ENCODE measurements around the gene EPO. TPM values are rescaled to one million over a fixed set of nuclear protein-coding genes. Genes with fewer than 3 reads are reported as not detected.
"Not testable (repeated sequence)": the region's sequence is repeated elsewhere in the genome, so short reads cannot be mapped to it uniquely, and the experiment has no call there.

EPO gene
- total and polyA plus RNA-seq, 4 experiments from 2014 or later: not detected

- POLR2A ChIA-PET (ENCODE audit: partially characterized antibody): interaction anchor here (0.7 to 7.0 kb wide), 16 partner anchors 8 to 264 kb away, joined by 3 to 53 read pairs (median 6); partner anchors contain the start of genes FBXO24, GNB2, LRCH4 and MOSPD3
- Histone ChIP-seq H3K4me1 (ENCODE audit: insufficient read depth, low read length) (peaks cover 40% of the 10 kb centered on the region), H3K9me3 (ENCODE audit: control insufficient read depth in 1 of 2, low read length in 2 of 2) (no peaks in the 10 kb centered on the region)
These were observed 27.7 kb upstream of the EPO start for GRCh38 chr7:100692578-100692961.

GRCh38 chr7:100693312-100694097 lies 26.8 kb upstream of the EPO start:
- POLR2A ChIA-PET (ENCODE audit: partially characterized antibody): interaction anchor here (0.6 to 7.0 kb wide), 16 partner anchors 9 to 265 kb away, joined by 3 to 53 read pairs (median 6); partner anchors contain the start of genes FBXO24, LRCH4, MOSPD3 and POP7
- H3K27ac ChIP-seq (ENCODE audit: low read depth, low read length): peak overlapping the region; percentile 51
- Mint-ChIP-seq H3K36me3 (peaks cover 5 to 8% of the 10 kb centered on the region in 2 donors), H3K9me3 (no peaks in the 10 kb centered on the region), H3K27ac (peak overlapping the region; percentile 87 to 98 (median 92)), H3K4me3 (peak overlapping the region; percentile 88 to 96 (median 92)), H3K27me3 (no peaks in the 10 kb centered on the region), H3K4me1 (peaks cover 23 to 51% (median 35%) of the 10 kb centered on the region in 4 donors)
- peaks cover 40% of the 10 kb centered on the region for H3K4me1 ChIP-seq (ENCODE audit: insufficient read depth, low read length)
- intact Hi-C loops (cut with micrococcal nuclease): loop anchor here (1.0 to 5.0 kb wide), 3 partner anchors 12 to 211 kb away; partner anchors contain the start of genes NYAP1 and SLC12A9
- no peaks in the 10 kb centered on the region for H3K27me3 ChIP-seq (ENCODE audit: insufficient read depth, low read length)
- no peak for DNase-seq
- peaks cover 9% of the 10 kb centered on the region for H3K36me3 ChIP-seq (ENCODE audit: insufficient read depth, low read length)
- no peaks in the 10 kb centered on the region for H3K9me3 ChIP-seq (ENCODE audit: control insufficient read depth in 1 of 2, low read length in 2 of 2)
- peak overlapping the region; percentile 46 to 53 for H3K4me3 ChIP-seq (ENCODE audit: low read length in 2 of 2)
- CTCF ChIA-PET (ENCODE audit: partially characterized antibody): interaction anchor here (0.7 to 5.7 kb wide), 25 partner anchors 7 to 286 kb away, joined by 3 to 88 read pairs (median 12); partner anchors contain the start of genes FBXO24, LRCH4, MOSPD3 and PCOLCE

More at GRCh38 chr7:100692578-100692961, 27.7 kb upstream of the EPO start:
- H3K4me3 Mint-ChIP-seq: peak overlapping the region; percentile 88 to 96 (median 92)
- H3K9me3 Mint-ChIP-seq: no peaks in the 10 kb centered on the region
- Histone ChIP-seq H3K4me3 (ENCODE audit: low read length in 2 of 2) (peak overlapping the region in 1 of 2 donors; percentile 7), H3K27ac (ENCODE audit: low read depth, low read length) (no peak overlapping the region), H3K36me3 (ENCODE audit: insufficient read depth, low read length) (peaks cover 18% of the 10 kb centered on the region), H3K27me3 (ENCODE audit: insufficient read depth, low read length) (no peaks in the 10 kb centered on the region)
- intact Hi-C loops (cut with micrococcal nuclease): loop anchor here (5.0 kb wide), 1 partner anchor 160 kb away; the partner anchor contains the start of gene SLC12A9
- DNase-seq: no peak
- H3K36me3 Mint-ChIP-seq: peaks cover 5 to 10% of the 10 kb centered on the region in 2 donors
- H3K27ac Mint-ChIP-seq: peak overlapping the region; percentile 70 to 93 (median 92)
- H3K4me1 Mint-ChIP-seq: peaks cover 23 to 51% (median 36%) of the 10 kb centered on the region in 4 donors
- H3K27me3 Mint-ChIP-seq: no peaks in the 10 kb centered on the region
- CTCF ChIA-PET (ENCODE audit: partially characterized antibody): interaction anchor here (0.8 to 5.7 kb wide), 25 partner anchors 8 to 285 kb away, joined by 3 to 88 read pairs (median 10); partner anchors contain the start of genes FBXO24, LRCH4, MOSPD3 and PCOLCE

DNA sequence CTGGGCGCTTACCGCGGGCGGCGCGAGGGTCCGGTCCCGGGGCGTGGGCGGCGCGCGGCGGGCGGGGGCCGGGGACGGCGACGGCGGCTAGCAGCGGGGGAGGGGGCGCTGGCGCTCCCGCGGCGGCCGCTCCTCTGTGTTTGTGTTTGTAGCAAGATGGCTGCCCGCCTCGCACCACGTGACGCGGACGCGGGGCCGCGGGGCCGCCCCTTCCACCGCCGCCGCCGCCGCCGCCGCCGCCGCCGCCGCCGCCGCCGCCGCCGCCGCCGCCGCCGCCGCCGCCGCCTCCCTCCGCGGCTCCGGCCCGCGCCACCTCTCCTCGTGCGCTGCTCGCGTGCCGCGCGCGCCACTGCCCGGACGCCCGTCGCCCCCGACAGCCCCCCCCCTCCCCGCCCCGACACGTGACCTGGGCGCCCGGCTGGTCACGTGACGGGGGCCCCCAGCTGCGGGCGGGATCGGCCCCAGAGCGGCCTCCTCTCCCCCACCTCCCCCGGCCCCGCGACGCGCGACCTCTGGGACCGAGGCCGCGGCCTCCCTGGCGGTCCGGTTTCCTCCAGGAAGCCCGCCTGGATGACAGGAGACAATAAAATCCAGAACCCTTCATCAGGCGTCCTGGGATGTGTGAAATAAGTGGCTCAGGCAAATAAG lies 26.0 kb upstream of the EPO start, which contains the start of gene GIGYF1:
Gene GIGYF1, minus strand, starts transcription at position 153 of the 648 bp plus-strand sequence. CDS start 6,012 bp downstream, outside the sequence.
- H3K27ac ChIP-seq (ENCODE audit: low read depth, low read length): peak within 1 kb of the TSS; percentile 51
- peaks cover 21 to 44% (median 30%) of the 10 kb centered on the region in 4 donors for H3K4me1 Mint-ChIP-seq
- H3K9me3 ChIP-seq (ENCODE audit: control insufficient read depth in 1 of 2, low read length in 2 of 2): no peaks in the 10 kb centered on the region
- DNase-seq: peak; percentile 63 to 78 (median 71)
- H3K4me1 ChIP-seq (ENCODE audit: insufficient read depth, low read length): peaks cover 40% of the 10 kb centered on the region
- H3K4me3 Mint-ChIP-seq: peak within 1 kb of the TSS; percentile 88 to 96 (median 92)
- intact Hi-C loops (cut with micrococcal nuclease): loop anchor here (1.0 to 5.0 kb wide), 3 partner anchors 11 to 211 kb away; partner anchors contain the start of genes NYAP1 and SLC12A9
- H3K4me3 ChIP-seq (ENCODE audit: low read length in 2 of 2): peak within 1 kb of the TSS; percentile 46 to 53
- POLR2A ChIA-PET (ENCODE audit: partially characterized antibody): interaction anchor here (0.6 to 7.0 kb wide), 9 partner anchors 11 to 216 kb away, joined by 4 to 53 read pairs (median 40); partner anchors contain the start of genes FBXO24, LRCH4, MOSPD3 and POP7
- CTCF ChIA-PET (ENCODE audit: partially characterized antibody): interaction anchor here (3.5 to 5.2 kb wide), 2 partner anchors 11 to 129 kb away, joined by 39 to 81 read pairs; partner anchors contain the start of gene POP7
- H3K36me3 Mint-ChIP-seq: peaks cover 4 to 5% of the 10 kb centered on the region in 2 donors
- peak within 1 kb of the TSS; percentile 87 to 98 (median 92) for H3K27ac Mint-ChIP-seq
- no peaks in the 10 kb centered on the region for H3K27me3 ChIP-seq (ENCODE audit: insufficient read depth, low read length)
- peaks cover 1% of the 10 kb centered on the region for H3K36me3 ChIP-seq (ENCODE audit: insufficient read depth, low read length)
- no peaks in the 10 kb centered on the region for H3K9me3 Mint-ChIP-seq
- H3K27me3 Mint-ChIP-seq: no peaks in the 10 kb centered on the region

DNA sequence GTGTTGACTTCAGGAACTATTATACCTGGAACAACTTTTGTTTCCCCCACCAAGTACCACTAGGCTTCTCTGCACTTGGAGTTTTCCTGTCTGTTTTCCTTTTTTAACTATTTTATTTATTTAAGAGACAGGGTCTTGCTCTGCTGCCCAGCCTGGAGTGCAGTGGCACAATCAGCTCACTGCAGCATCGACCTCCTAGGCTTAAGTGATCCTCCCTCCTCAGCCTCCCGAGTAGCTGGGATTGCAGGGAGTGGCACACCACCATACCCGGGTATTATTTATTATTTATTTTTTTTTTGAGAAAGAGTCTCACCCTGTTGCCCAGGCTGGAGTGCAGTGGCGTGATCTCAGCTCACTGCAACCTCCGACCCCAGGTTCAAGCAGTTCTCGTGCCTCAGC lies 24.1 kb upstream of the EPO start:
- Histone ChIP-seq H3K27me3 (ENCODE audit: insufficient read depth, low read length) (no peaks in the 10 kb centered on the region), H3K9me3 (ENCODE audit: control insufficient read depth in 1 of 2, low read length in 2 of 2) (no peaks in the 10 kb centered on the region), H3K4me3 (ENCODE audit: low read length in 2 of 2) (no peak overlapping the region), H3K4me1 (ENCODE audit: insufficient read depth, low read length) (peaks cover 29% of the 10 kb centered on the region), H3K36me3 (ENCODE audit: insufficient read depth, low read length) (no peaks in the 10 kb centered on the region), H3K27ac (ENCODE audit: low read depth, low read length) (no peak overlapping the region)
- intact Hi-C loops (cut with micrococcal nuclease): no loop called here
- no peak for DNase-seq
- CTCF ChIA-PET (ENCODE audit: partially characterized antibody): interaction anchor here (0.7 to 3.5 kb wide), 2 partner anchors 9 to 62 kb away, joined by 3 to 39 read pairs; partner anchors contain the start of gene POP7
- Mint-ChIP-seq H3K4me3 (peak overlapping the region in 4 of 8 donors; percentile 12 to 64 (median 50)), H3K27ac (peak overlapping the region in 5 of 7 donors; percentile 70 to 94 (median 81)), H3K9me3 (no peaks in the 10 kb centered on the region), H3K36me3 (peaks cover 3 to 5% of the 10 kb centered on the region in 2 donors), H3K27me3 (peaks cover 5 to 6% of the 10 kb centered on the region in 2 donors), H3K4me1 (peaks cover 19 to 34% (median 25%) of the 10 kb centered on the region in 4 donors)
- POLR2A ChIA-PET (ENCODE audit: partially characterized antibody): interaction anchor here (0.9 to 2.0 kb wide), 5 partner anchors 9 to 218 kb away, joined by 3 to 5 read pairs (median 3); partner anchors contain the start of genes MOSPD3 and POP7

GRCh38 chr7:100699018-100699417 lies 21.2 kb upstream of the EPO start:
- no peak overlapping the region for H3K27ac ChIP-seq (ENCODE audit: low read depth, low read length)
- Mint-ChIP-seq H3K4me1 (peaks cover 4 to 11% (median 5%) of the 10 kb centered on the region in 4 donors), H3K9me3 (no peaks in the 10 kb centered on the region), H3K27me3 (peaks cover 6 to 8% of the 10 kb centered on the region in 2 donors), H3K36me3 (no peaks in the 10 kb centered on the region), H3K4me3 (no peak overlapping the region), H3K27ac (no peak overlapping the region)
- intact Hi-C loops (cut with micrococcal nuclease): no loop called here
- ChIA-PET CTCF (ENCODE audit: partially characterized antibody) (interaction anchor here (0.7 kb wide), 1 partner anchor 153 kb away, joined by 3 read pairs; the partner anchor contains the start of gene SLC12A9), POLR2A (ENCODE audit: partially characterized antibody) (interaction anchor here (0.6 kb wide), 2 partner anchors 26 to 362 kb away, joined by 3 to 4 read pairs; no protein-coding TSS in a partner anchor)
- H3K4me1 ChIP-seq (ENCODE audit: insufficient read depth, low read length): peaks cover 7% of the 10 kb centered on the region
- no peaks in the 10 kb centered on the region for H3K36me3 ChIP-seq (ENCODE audit: insufficient read depth, low read length)
- no peak overlapping the region for H3K4me3 ChIP-seq (ENCODE audit: low read length in 2 of 2)
- H3K27me3 ChIP-seq (ENCODE audit: insufficient read depth, low read length): no peaks in the 10 kb centered on the region
- no peak for DNase-seq
- no peaks in the 10 kb centered on the region for H3K9me3 ChIP-seq (ENCODE audit: control insufficient read depth in 1 of 2, low read length in 2 of 2)

DNA sequence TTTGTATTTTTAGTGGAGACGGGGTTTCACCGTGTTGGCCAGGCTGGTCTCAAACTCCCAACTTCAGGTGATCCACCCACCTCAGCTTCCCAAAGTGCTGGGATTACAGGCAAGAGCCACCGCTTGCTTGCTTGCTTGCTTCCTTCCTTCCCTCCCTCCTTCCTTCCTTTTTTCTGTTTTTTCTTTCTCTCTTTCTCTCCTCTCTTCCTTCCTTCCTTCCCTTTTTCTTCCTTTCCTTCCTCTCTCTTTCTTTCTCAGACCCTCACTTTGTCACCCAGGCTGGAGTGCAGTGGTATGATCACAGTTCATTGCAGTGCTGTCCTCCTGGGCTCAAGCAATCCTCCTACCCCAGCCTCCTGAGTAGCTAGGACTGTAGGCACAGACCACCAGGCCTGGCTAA lies 19.2 kb upstream of the EPO start:
- H3K27ac Mint-ChIP-seq; H3K9me3 Mint-ChIP-seq; H3K4me1 Mint-ChIP-seq; H3K9me3 ChIP-seq (ENCODE audit: control insufficient read depth in 1 of 2, low read length in 2 of 2); H3K27me3 ChIP-seq (ENCODE audit: insufficient read depth, low read length); H3K4me3 Mint-ChIP-seq; H3K27ac ChIP-seq (ENCODE audit: low read depth, low read length); DNase-seq; H3K4me1 ChIP-seq (ENCODE audit: insufficient read depth, low read length); H3K4me3 ChIP-seq (ENCODE audit: low read length in 2 of 2); H3K27me3 Mint-ChIP-seq; H3K36me3 Mint-ChIP-seq; H3K36me3 ChIP-seq (ENCODE audit: insufficient read depth, low read length): not testable (repeated sequence)
- ChIA-PET CTCF (ENCODE audit: partially characterized antibody) (interaction anchor here (0.6 to 1.8 kb wide), 2 partner anchors 9 to 67 kb away, joined by 3 to 8 read pairs; no protein-coding TSS in a partner anchor), POLR2A (ENCODE audit: partially characterized antibody) (interaction anchor here (0.6 kb wide), 1 partner anchor 25 kb away, joined by 4 read pairs; no protein-coding TSS in a partner anchor)
- intact Hi-C loops (cut with micrococcal nuclease): loop anchor here (10.0 kb wide), 1 partner anchor 554 kb away; no protein-coding TSS in a partner anchor

All from CD4-positive, alpha-beta memory T cell (primary cell).